Stomach smooth muscle (tissue), 2 donors: ENCODE results near the gene ATP7B.

Experiments
- H3K27ac ChIP-seq: one replicate; pipeline ENCODE4 v1.7.0; 2013; ENCODE audit warnings: mild to moderate bottlenecking, low read length, inconsistent platforms
- H3K27me3 ChIP-seq, 2 donors: one replicate each; pipeline ENCODE4 v1.7.0; 2013; ENCODE audit warnings: low read length in 2 of 2; ENCODE audit not compliant: insufficient read depth in 2 of 2, control insufficient read depth in 1 of 2
- H3K36me3 ChIP-seq, 2 donors: one replicate each; pipeline ENCODE4 v1.7.0; 2013; ENCODE audit warnings: low read length in 2 of 2; ENCODE audit not compliant: control insufficient read depth in 2 of 2, insufficient read depth in 2 of 2
- H3K4me1 ChIP-seq: one replicate; pipeline ENCODE4 v1.7.0; 2013; ENCODE audit warnings: low read length; ENCODE audit not compliant: control insufficient read depth, insufficient read depth
- H3K4me3 ChIP-seq, 2 donors: one replicate each; pipeline ENCODE4 v1.7.0; 2013; ENCODE audit warnings: low read length in 2 of 2
- H3K9ac ChIP-seq, 2 donors: one replicate each; pipeline ENCODE4 v1.7.0; 2013; ENCODE audit warnings: low read length in 2 of 2, mild to moderate bottlenecking in 1 of 2
- H3K9me3 ChIP-seq, 2 donors: one replicate each; pipeline ENCODE4 v1.7.0; 2013; ENCODE audit warnings: low read length in 2 of 2; ENCODE audit not compliant: control insufficient read depth in 2 of 2
- donor health status: healthy.
- donor health status: Pancreatic carcinoma.

Gene ATP7B

DNA sequence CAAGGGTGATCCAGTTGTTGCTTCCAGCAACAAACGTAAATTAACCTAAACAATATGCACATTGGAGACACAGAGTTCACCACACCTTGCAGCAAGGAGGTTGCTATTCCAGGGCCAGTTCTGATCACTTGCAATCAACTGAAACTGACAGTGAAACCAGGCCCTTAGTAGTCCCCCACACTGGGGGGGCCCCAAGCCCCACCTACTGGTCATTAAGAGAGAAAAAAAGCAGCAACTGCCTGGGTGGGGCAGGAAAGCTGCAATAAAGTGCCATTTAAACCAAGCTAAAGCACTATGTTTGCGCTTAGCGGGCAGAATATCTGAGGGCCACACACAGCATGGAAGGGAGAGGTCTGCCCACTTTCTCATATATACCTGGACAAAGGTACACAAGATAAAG, 51.5 kb downstream of the ATP7B start:
- no peaks in the 10 kb centered on the region for H3K9me3 ChIP-seq
- peaks cover 0 to 3% of the 10 kb centered on the region in 2 donors for H3K36me3 ChIP-seq
- no peaks in the 10 kb centered on the region for H3K4me1 ChIP-seq
- H3K27ac ChIP-seq = no peak overlapping the region
- H3K27me3 ChIP-seq = no peaks in the 10 kb centered on the region
- H3K4me3 ChIP-seq = no peak overlapping the region
- no peak overlapping the region for H3K9ac ChIP-seq

DNA sequence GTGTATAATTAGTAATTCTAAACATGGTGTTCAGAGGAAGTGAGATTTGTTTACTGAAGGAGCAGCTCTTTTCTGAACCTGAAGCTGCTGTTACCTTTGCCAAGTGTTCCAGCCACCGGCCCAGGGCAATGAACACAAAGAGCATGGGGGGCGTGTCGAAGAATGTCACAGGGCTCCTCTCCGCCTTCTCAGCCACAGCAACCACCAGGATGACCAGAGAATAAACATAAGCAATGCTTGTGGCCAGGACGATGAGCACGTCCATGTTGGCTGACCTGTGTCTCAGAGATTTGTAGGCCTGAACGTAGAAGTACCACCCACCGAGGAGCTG, 53.1 kb downstream of the ATP7B start:
- Histone ChIP-seq H3K27ac (no peak overlapping the region), H3K4me3 (no peak overlapping the region), H3K9me3 (no peaks in the 10 kb centered on the region), H3K9ac (no peak overlapping the region), H3K4me1 (no peaks in the 10 kb centered on the region), H3K27me3 (no peaks in the 10 kb centered on the region), H3K36me3 (peaks cover 0 to 6% of the 10 kb centered on the region in 2 donors)

DNA sequence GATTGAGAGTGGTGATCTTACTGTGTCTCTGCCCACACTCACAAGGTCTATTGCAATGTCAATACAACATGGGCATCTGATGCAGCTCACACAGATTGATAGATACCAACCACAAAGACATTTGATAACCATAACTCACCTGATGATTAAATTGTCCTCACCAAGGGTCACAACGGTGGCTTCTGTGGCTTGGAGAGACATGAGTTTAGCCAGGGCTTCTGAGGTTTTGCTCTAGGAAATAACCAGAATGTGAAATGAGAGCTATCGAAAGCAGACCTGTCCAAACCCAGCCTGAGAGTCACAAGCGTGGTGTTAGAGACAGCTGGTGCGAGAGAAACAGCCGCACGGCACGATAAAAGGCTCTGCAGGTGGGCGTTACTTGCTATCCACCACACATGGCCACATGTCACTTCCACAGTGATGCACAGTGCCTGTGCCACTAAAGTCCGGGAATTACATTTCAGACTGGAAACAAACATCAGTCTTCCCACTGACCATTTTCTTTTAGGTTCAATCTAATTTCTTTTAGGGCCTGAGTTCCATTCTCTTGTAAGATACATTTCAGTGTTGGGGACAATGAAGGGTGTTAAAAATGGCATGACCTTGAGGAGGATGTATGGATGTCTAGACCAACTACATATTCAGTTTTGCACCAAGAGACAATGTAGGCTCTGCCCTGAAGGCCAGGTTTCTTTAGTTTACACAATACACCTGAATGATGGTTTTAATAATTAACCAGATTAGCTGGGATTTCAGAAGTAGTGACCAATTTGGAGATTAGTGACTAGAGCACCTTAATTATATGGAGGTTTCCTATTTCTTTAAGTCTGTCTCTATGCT, 53.7 kb downstream of the ATP7B start:
- peaks cover 0 to 6% of the 10 kb centered on the region in 2 donors for H3K36me3 ChIP-seq
- H3K9me3 ChIP-seq = no peaks in the 10 kb centered on the region
- H3K27ac ChIP-seq = no peak overlapping the region
- H3K27me3 ChIP-seq = no peaks in the 10 kb centered on the region
- H3K4me1 ChIP-seq = no peaks in the 10 kb centered on the region
- no peak overlapping the region for H3K9ac ChIP-seq
- H3K4me3 ChIP-seq = no peak overlapping the region

DNA sequence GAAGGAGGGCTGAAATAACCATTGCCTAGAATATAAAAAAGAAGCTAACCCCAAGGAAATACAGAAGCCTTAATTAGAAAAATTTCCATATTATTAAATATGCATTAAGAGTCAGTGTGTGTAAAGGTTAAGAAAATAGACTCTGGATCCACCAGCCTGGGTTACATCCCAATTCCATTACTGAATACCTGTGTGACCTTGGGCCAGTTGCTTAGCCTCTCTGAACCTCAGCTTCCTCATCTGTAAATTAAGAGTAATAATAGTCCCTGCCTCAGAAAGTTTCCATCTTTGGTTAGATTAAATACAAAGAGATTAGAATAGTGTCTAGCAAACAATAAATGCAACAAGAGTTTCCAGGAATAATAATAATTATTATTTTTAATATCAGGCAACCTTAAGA, 54.5 kb downstream of the ATP7B start:
- no peaks in the 10 kb centered on the region for H3K27me3 ChIP-seq
- H3K27ac ChIP-seq = no peak overlapping the region
- H3K36me3 ChIP-seq = peaks cover 0 to 6% of the 10 kb centered on the region in 2 donors
- no peaks in the 10 kb centered on the region for H3K9me3 ChIP-seq
- no peak overlapping the region for H3K4me3 ChIP-seq
- H3K9ac ChIP-seq = no peak overlapping the region
- no peaks in the 10 kb centered on the region for H3K4me1 ChIP-seq

DNA sequence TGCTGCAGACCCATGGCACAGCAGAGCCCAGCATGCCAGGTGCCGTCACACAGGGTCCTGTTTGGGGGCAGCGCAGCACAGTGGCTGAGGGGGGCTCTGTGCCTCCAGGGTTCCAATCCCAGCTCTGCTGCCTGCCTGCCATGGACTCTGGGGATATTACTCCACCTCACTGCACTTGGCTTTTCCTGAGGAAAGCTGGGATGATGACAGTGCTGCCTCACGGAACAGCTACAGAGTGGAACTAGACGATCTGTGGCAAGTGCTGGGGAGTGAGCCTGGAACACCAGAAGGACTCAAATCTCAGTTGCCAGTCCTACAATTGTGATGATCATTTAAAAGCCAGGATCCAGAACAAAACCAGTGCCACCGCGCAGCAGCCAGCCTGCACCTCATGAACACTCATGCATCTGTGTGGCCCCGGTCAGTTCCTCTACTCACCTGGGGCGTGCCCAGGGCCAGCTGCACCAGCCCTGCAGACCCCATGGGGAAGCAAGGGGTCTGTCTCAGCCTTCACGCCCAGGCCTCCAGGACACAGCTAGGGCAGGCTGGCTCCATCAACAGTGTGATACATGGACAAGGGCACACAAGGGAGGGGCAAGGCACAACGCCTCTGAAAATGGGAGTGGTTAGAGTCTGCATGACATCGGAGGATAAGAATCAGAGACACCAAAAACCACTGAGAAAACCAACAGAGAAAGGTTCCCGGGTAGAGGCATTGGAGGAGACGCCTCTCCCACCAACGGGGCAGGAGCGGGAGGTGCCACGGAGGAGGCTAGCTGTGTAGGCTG, 55.2 kb downstream of the ATP7B start:
- Histone ChIP-seq H3K36me3 (peaks cover 2 to 6% of the 10 kb centered on the region in 2 donors), H3K4me3 (no peak overlapping the region), H3K9me3 (no peaks in the 10 kb centered on the region), H3K4me1 (no peaks in the 10 kb centered on the region), H3K9ac (no peak overlapping the region), H3K27me3 (no peaks in the 10 kb centered on the region), H3K27ac (no peak overlapping the region)

DNA sequence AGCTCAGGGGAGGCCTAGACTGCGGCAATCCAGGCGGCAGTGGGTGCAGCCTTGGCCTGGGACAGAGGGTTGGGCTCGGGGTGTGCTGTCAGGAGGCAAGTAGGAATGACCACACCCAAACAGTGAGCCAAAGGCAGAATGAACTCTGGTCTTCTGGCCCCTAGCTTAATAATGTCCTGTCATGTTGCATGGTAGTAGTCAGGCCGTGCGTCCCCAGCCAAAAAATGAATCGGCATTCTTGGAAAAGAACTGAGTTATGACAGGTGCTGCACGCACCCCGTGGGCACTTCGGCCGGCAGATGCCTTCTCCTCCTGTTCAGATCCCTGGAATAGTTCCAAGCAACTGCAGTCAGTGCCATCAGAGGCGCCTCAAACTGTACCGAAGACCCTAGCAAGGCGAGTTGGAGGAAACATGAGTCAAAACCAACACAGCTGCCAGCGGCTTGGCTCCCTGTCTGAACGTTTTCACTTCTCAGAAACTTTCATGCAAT, 55.9 kb downstream of the ATP7B start:
- no peak overlapping the region for H3K9ac ChIP-seq

DNA sequence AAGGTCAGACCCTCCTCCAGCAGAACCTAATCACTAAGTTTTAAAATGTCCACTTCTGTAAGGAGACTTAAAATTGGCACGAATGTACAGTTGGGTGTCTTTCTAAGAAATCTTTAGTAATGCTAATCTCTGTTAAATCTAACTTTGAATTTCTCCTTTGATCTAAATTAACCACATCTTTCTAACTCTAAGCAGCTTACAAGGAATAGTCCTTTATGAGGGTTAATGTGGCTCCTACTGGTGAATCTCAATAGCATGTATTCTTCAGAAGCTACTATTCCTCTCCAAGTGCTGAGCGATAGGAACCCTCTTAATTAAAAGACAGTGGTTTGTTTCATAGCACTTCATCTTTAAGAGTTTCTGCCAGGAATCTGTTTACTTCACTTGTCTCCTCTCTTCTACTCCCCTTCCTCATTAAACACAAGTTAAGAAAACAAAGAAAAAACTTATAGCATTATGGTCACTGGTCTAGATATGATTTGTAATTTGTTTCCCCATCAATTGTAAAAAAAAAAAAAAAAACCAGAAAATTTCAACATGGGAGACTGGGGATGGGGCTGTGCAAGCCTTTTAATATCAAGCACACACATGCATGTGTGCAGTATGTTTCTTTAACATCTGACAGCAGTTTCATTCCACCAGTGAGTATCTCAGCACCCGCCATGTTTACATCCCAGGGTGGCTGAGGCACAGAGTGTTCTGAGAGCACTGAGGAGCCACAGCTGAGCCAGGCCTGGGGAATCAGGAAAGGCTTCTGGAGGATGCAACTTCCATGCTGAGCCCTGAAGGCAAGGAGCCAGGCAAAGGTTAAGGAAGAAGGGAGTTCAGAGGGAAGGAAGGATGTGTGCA, 57.7 kb downstream of the ATP7B start:
- no peaks in the 10 kb centered on the region for H3K9me3 ChIP-seq
- H3K36me3 ChIP-seq = peaks cover 2 to 8% of the 10 kb centered on the region in 2 donors
- no peaks in the 10 kb centered on the region for H3K4me1 ChIP-seq
- no peak overlapping the region for H3K9ac ChIP-seq
- no peaks in the 10 kb centered on the region for H3K27me3 ChIP-seq
- no peak overlapping the region for H3K27ac ChIP-seq
- H3K4me3 ChIP-seq = no peak overlapping the region

More for the DNA sequence above, 55.9 kb downstream of the ATP7B start:
- Histone ChIP-seq H3K9me3 (no peaks in the 10 kb centered on the region), H3K4me1 (no peaks in the 10 kb centered on the region), H3K4me3 (no peak overlapping the region), H3K27ac (no peak overlapping the region), H3K27me3 (no peaks in the 10 kb centered on the region), H3K36me3 (peaks cover 2 to 7% of the 10 kb centered on the region in 2 donors)

DNA sequence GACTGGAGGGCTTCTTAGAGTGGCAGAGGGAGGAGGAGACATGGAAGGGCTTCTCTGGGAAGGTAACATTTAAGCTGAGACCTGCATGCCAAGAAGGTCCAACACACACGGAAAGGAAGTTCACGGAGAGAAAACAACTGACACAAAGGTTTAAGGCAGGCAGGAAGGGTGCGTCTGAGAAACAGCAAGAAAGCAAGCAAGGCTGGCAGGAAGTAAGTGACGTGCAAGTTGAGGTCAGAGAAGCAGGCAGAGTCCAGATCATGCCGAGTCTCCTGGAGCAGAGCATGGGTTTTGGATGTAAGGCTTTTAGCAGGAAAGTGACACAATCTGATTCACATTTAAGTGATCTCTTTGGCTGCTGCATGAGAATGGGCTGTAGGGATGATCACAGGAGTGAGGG, 60.5 kb downstream of the ATP7B start:
- Histone ChIP-seq H3K27ac (no peak overlapping the region), H3K4me1 (no peaks in the 10 kb centered on the region), H3K27me3 (no peaks in the 10 kb centered on the region), H3K9ac (no peak overlapping the region), H3K4me3 (no peak overlapping the region), H3K9me3 (no peaks in the 10 kb centered on the region), H3K36me3 (peaks cover 2 to 7% of the 10 kb centered on the region in 2 donors)

DNA sequence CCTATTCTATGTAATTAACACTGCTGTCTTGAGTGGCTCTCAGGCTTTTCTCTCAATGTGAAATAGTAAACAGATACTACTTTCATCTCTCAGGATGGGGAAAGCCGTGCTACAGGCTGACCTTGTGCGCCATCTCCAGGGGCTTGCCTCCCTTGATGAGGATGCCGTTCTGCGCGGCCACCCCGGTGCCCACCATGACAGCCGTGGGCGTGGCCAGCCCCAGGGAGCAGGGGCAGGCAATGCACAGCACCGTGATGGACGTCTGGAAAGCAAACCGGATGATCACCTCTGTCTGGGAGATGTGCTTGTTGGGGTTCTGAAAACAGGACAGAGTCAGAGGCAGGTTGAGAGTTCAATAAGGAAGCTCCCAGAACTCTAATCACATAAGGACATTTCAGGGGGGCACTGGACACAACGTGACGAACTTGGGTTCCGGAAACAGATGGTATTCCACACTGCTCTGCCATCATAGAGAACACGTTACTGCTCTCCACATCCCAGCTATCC, 65.0 kb downstream of the ATP7B start:
- H3K27me3 ChIP-seq = no peaks in the 10 kb centered on the region
- no peak overlapping the region for H3K9ac ChIP-seq
- peaks cover 2 to 22% of the 10 kb centered on the region in 2 donors for H3K36me3 ChIP-seq
- no peaks in the 10 kb centered on the region for H3K9me3 ChIP-seq
- no peak overlapping the region for H3K27ac ChIP-seq
- H3K4me1 ChIP-seq = no peaks in the 10 kb centered on the region
- no peak overlapping the region for H3K4me3 ChIP-seq

DNA sequence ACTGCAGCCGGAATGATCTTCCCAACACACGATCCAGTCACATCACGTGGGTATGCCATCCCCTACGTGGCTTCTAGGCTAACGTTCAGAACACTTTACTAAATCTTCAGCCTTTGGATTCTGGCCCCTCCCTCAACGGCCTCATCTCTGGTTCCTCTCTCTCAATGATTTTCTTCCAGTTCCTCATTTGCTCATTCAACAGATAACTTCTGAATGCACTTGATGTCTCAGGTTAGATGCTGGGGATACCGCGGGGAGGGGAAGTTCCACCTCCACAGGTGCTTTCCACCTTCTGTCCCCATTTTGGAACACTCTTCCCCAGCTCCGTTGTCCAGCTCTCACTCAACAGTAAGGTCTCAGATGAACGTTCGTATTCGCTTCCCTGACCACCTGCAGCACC, 66.1 kb downstream of the ATP7B start:
- no peak overlapping the region for H3K9ac ChIP-seq
- no peaks in the 10 kb centered on the region for H3K27me3 ChIP-seq
- no peak overlapping the region for H3K4me3 ChIP-seq
- no peaks in the 10 kb centered on the region for H3K9me3 ChIP-seq
- H3K27ac ChIP-seq = no peak overlapping the region
- peaks cover 2 to 24% of the 10 kb centered on the region in 2 donors for H3K36me3 ChIP-seq
- no peaks in the 10 kb centered on the region for H3K4me1 ChIP-seq
